ENCODE results near the gene ATXN2. TPM values are rescaled to one million over a fixed set of nuclear protein-coding genes. Genes with fewer than 3 reads are reported as not detected.

ATXN2 gene
- total RNA-seq, 2 donors from 2014 or later = 37.1 to 55.4 TPM

DNA sequence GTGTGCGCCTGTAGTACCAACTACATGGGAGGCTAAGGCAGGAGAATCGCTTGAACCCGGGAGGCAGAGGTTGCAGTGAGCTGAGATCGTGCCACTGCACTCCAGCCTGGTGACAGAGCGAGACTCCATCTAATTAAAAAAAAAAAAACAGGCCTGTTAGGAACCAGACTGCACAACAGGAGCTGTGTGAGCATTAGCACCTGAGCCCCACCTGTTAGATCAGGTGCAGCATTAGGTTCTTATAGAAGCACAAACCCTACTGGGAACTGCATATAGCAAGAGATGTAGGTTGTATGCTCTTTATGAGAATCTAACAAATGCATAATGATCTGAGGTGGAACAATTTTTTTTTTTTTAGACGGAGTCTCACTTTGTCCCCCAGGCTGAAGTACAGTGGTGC lies 8.6 kb downstream of the ATXN2 start:
- no peaks in the 10 kb centered on the region for H3K27me3 ChIP-seq
- intact Hi-C loops (cut with DNase I) = no loop called here
- no peak overlapping the region for H3K4me3 ChIP-seq
- no peaks in the 10 kb centered on the region for H3K9me3 ChIP-seq
- WGBS, 2 donors = 68 to 76% methylated on average over 5 to 6 of the region's 6 CpGs
- peaks cover 38% of the 10 kb centered on the region for H3K4me1 ChIP-seq
- DNase-seq = no peak
- H3K36me3 ChIP-seq (replicated peaks in 1 of 2; ENCODE audit: insufficient read depth in 1 of 2, low read depth in 2 of 2) = no peaks in the 10 kb centered on the region
- no peak for ATAC-seq
- H3K27ac ChIP-seq = no peak overlapping the region
- TF ChIP-seq POLR2A (IDR thresholded peaks at IDR 0.05) = no peak

DNA sequence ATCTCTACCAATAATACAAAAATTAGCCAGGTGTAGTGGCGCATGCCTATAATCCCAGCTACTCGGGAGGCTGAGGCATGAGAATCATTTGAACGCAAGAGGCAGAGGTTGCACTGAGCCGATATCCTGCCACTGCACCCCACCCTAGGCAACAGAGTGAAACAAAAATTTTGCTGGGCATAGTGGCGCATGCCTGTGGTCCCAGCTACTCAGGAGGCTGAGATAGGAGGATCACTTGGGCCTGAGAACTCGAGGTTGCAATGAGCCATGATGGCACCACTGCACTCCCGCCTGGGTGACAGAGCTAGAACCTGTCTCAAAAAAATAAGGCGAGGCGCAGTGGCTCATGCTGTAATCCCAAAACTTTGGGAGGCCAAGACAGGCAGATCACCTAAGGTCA lies 9.5 kb downstream of the ATXN2 start:
- 93 to 95% methylated on average over 7 to 9 of the region's 9 CpGs for WGBS, 2 donors
- TF ChIP-seq POLR2A (IDR thresholded peaks at IDR 0.05) = no peak
- TF ChIP-seq, protein P1, sequence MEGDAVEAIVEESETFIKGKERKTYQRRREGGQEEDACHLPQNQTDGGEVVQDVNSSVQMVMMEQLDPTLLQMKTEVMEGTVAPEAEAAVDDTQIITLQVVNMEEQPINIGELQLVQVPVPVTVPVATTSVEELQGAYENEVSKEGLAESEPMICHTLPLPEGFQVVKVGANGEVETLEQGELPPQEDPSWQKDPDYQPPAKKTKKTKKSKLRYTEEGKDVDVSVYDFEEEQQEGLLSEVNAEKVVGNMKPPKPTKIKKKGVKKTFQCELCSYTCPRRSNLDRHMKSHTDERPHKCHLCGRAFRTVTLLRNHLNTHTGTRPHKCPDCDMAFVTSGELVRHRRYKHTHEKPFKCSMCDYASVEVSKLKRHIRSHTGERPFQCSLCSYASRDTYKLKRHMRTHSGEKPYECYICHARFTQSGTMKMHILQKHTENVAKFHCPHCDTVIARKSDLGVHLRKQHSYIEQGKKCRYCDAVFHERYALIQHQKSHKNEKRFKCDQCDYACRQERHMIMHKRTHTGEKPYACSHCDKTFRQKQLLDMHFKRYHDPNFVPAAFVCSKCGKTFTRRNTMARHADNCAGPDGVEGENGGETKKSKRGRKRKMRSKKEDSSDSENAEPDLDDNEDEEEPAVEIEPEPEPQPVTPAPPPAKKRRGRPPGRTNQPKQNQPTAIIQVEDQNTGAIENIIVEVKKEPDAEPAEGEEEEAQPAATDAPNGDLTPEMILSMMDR (IDR thresholded peaks at IDR 0.05) = no peak

DNA sequence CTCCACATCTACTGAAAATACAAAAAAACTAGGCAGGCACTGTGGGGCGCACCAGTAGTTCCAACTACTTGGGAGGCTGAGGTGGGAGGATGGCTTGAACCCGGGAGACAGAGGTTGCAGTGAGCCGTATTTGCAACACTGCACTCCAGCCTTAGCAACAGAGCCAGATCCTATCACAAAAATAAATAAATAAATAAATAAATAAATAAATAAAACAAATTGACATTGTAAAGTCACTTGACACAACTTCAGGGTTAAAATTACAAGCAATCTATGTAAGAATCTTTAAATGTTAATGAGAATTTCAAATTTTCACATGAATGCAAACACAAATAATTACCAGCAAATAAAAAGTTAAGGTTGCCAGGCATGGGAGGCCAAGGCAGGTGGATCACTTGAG lies 11.1 kb downstream of the ATXN2 start:
- Histone ChIP-seq H3K36me3 (replicated peaks in 1 of 2; ENCODE audit: insufficient read depth in 1 of 2, low read depth in 2 of 2) (no peaks in the 10 kb centered on the region), H3K27me3 (no peaks in the 10 kb centered on the region), H3K4me3 (no peak overlapping the region), H3K9me3 (no peaks in the 10 kb centered on the region), H3K27ac (no peak overlapping the region), H3K4me1 (peaks cover 23% of the 10 kb centered on the region)
- no peak for TF ChIP-seq POLR2A (IDR thresholded peaks at IDR 0.05)
- TF ChIP-seq, protein P1 (IDR thresholded peaks at IDR 0.05) = no peak
- ATAC-seq = no peak
- intact Hi-C loops (cut with DNase I) = no loop called here
- no peak for DNase-seq
- WGBS, 2 donors = 88 to 97% methylated on average over 3 of the region's 3 CpGs

More for the DNA sequence above, 9.5 kb downstream of the ATXN2 start:
- Histone ChIP-seq H3K27ac (no peak overlapping the region), H3K36me3 (replicated peaks in 1 of 2; ENCODE audit: insufficient read depth in 1 of 2, low read depth in 2 of 2) (no peaks in the 10 kb centered on the region), H3K4me1 (peaks cover 31% of the 10 kb centered on the region), H3K4me3 (no peak overlapping the region), H3K9me3 (no peaks in the 10 kb centered on the region), H3K27me3 (no peaks in the 10 kb centered on the region)
- intact Hi-C loops (cut with DNase I) = no loop called here
- DNase-seq = no peak
- no peak for ATAC-seq

DNA sequence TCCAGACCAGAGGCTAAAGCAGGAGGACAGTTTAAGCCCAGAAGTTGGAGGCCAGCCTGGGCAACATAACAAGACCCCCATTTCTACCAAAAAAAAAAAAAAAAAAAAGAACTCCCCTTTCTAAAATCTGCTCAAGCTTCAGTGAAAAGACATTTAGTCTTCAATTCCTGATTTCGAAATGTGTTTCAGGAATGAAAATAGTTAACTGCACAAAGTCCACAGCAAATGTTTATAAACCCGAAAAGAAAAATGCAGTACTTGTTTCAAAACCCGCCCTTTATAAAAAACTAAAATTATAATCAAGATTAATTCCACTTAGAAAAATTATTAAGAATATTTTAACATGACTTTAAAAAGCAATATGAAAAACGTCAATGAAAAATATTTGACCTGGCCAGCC lies 12.1 kb downstream of the ATXN2 start:
- Histone ChIP-seq H3K27ac (no peak overlapping the region), H3K4me1 (peaks cover 21% of the 10 kb centered on the region), H3K4me3 (no peak overlapping the region), H3K36me3 (replicated peaks in 1 of 2; ENCODE audit: insufficient read depth in 1 of 2, low read depth in 2 of 2) (no peaks in the 10 kb centered on the region), H3K27me3 (no peaks in the 10 kb centered on the region), H3K9me3 (no peaks in the 10 kb centered on the region)
- DNase-seq = no peak
- ATAC-seq = no peak
- intact Hi-C loops (cut with DNase I) = no loop called here
- 52 to 54% methylated on average over 4 of the region's 4 CpGs for WGBS, 2 donors
- no peak for TF ChIP-seq POLR2A (IDR thresholded peaks at IDR 0.05)
- TF ChIP-seq, protein P1 (IDR thresholded peaks at IDR 0.05) = no peak

DNA sequence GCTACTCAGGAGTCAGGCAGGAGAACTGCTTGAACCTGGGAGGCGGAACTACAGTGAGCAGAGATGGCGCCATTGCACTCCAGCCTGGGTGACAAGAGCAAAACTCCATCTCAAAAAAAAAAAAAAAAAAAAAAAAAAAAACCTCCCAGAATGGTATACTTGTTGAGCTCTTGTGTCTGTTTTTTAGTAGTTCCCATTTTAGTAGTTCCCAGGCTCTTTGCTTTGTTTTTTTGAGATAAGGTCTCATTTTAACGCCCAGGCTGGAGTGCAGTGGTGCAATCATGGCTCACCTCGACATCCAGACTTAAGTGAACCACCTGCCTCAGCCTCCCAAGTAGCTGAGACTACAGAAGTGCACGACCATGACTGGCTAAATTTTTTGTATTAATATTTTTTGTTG lies 13.4 kb downstream of the ATXN2 start:
- TF ChIP-seq, protein P1 (IDR thresholded peaks at IDR 0.05) = no peak
- TF ChIP-seq POLR2A (IDR thresholded peaks at IDR 0.05) = no peak
- DNase-seq = no peak
- 81 to 90% methylated on average over 5 of the region's 5 CpGs for WGBS, 2 donors
- no peaks in the 10 kb centered on the region for H3K27me3 ChIP-seq
- H3K36me3 ChIP-seq (replicated peaks in 1 of 2; ENCODE audit: insufficient read depth in 1 of 2, low read depth in 2 of 2) = no peaks in the 10 kb centered on the region
- no peak overlapping the region for H3K4me3 ChIP-seq
- intact Hi-C loops (cut with DNase I) = no loop called here
- no peak overlapping the region for H3K27ac ChIP-seq
- peaks cover 11% of the 10 kb centered on the region for H3K4me1 ChIP-seq
- no peaks in the 10 kb centered on the region for H3K9me3 ChIP-seq
- ATAC-seq = no peak

All from body of pancreas (tissue), 4 donors.